ENCODE data around the gene AGRN. TPM values are rescaled to one million over a fixed set of nuclear protein-coding genes. Genes with fewer than 3 reads are reported as not detected.
"Not testable (repeated sequence)": the region's sequence is repeated elsewhere in the genome, so short reads cannot be mapped to it uniquely, and the experiment has no call there.

Gene AGRN
- total RNA-seq, 1 donor, result 3.8 TPM

GRCh38 chr1:981491-981954, 38.4 kb upstream of the AGRN start:
- DNase-seq (ENCODE audit: low read depth in 2 of 3, low spot score in 2 of 3), result no peak

GRCh38 chr1:981955-982558, 37.9 kb upstream of the AGRN start, which contains the start of gene PERM1:
Gene PERM1, minus strand, starts transcription at chr1:982093. Its CDS starts 1,064 bp downstream, at chr1:981029.
- DNase-seq (ENCODE audit: low read depth in 2 of 3, low spot score in 2 of 3), result no peak

GRCh38 chr1:982765-983436, 37.0 kb upstream of the AGRN start:
- no peak for DNase-seq (ENCODE audit: low read depth in 2 of 3, low spot score in 2 of 3)

GRCh38 chr1:983798-984475, 36.0 kb upstream of the AGRN start:
- DNase-seq (ENCODE audit: low read depth in 2 of 3, low spot score in 2 of 3), result no peak

- no peak for DNase-seq (ENCODE audit: low read depth in 2 of 3, low spot score in 2 of 3)
These were observed 35.5 kb upstream of the AGRN start for GRCh38 chr1:984476-984814.

GRCh38 chr1:985126-985525, 34.8 kb upstream of the AGRN start:
- no peak for DNase-seq (ENCODE audit: low read depth in 2 of 3, low spot score in 2 of 3)

- not testable (repeated sequence) for DNase-seq (ENCODE audit: low read depth in 2 of 3, low spot score in 2 of 3)
These were observed 31.9 kb upstream of the AGRN start for GRCh38 chr1:988061-988460.

GRCh38 chr1:991275-991674, 28.6 kb upstream of the AGRN start:
- not testable (repeated sequence) for DNase-seq (ENCODE audit: low read depth in 2 of 3, low spot score in 2 of 3)

- no peak for DNase-seq (ENCODE audit: low read depth in 2 of 3, low spot score in 2 of 3)
These were observed 28.0 kb upstream of the AGRN start for GRCh38 chr1:991895-992294.

- DNase-seq (ENCODE audit: low read depth in 2 of 3, low spot score in 2 of 3), result no peak
These were observed 27.6 kb upstream of the AGRN start for GRCh38 chr1:992362-992761.

GRCh38 chr1:993379-993995, 26.4 kb upstream of the AGRN start:
- DNase-seq (ENCODE audit: low read depth in 2 of 3, low spot score in 2 of 3), result no peak

- not testable (repeated sequence) for DNase-seq (ENCODE audit: low read depth in 2 of 3, low spot score in 2 of 3)
These were observed 25.4 kb upstream of the AGRN start for GRCh38 chr1:994546-994945.

- peak in 1 of 3 donors; percentile 42 for DNase-seq (ENCODE audit: low read depth in 2 of 3, low spot score in 2 of 3)
These were observed 24.0 kb upstream of the AGRN start for GRCh38 chr1:995665-996633.

- DNase-seq (ENCODE audit: low read depth in 2 of 3, low spot score in 2 of 3), result no peak
These were observed 22.8 kb upstream of the AGRN start for GRCh38 chr1:996851-997712.

GRCh38 chr1:997713-997992, 22.3 kb upstream of the AGRN start:
- no peak for DNase-seq (ENCODE audit: low read depth in 2 of 3, low spot score in 2 of 3)

GRCh38 chr1:997993-998744, 21.8 kb upstream of the AGRN start:
- no peak for DNase-seq (ENCODE audit: low read depth in 2 of 3, low spot score in 2 of 3)

GRCh38 chr1:998745-998994, 21.2 kb upstream of the AGRN start:
- no peak for DNase-seq (ENCODE audit: low read depth in 2 of 3, low spot score in 2 of 3)

- DNase-seq (ENCODE audit: low read depth in 2 of 3, low spot score in 2 of 3), result peak in 1 of 3 donors; percentile 50
These were observed 20.8 kb upstream of the AGRN start for GRCh38 chr1:998995-999724.

All from hematopoietic multipotent progenitor cell (in vitro differentiated cells).